Liver (tissue), 9 donors: ENCODE data around the gene EBF3. TPM values are rescaled to one million over a fixed set of nuclear protein-coding genes. Genes with fewer than 3 reads are reported as not detected.

Source experiments
- DNase-seq: peaks from one replicate; pipeline ENCODE4 v3.0.0-alpha.2; 2017; ENCODE audit warnings: low spot score
- H3K27ac ChIP-seq, 2 donors: one replicate each; pipeline ENCODE4 v1.7.0; 2013; ENCODE audit warnings: inconsistent platforms in 2 of 2, low read length in 2 of 2, control low read depth in 1 of 2, low read depth in 1 of 2, mild to moderate bottlenecking in 1 of 2
- H3K27me3 ChIP-seq, 4 donors: one replicate each; pipeline versions ENCODE4 v1.6.1 to v1.7.0; 2013; ENCODE audit warnings: low read length in 3 of 4, inconsistent platforms in 1 of 4, mild to moderate bottlenecking in 1 of 4, moderate library complexity in 1 of 4; ENCODE audit not compliant: control insufficient read depth in 4 of 4, insufficient read depth in 4 of 4
- H3K36me3 ChIP-seq, 4 donors: one replicate each; pipeline versions ENCODE4 v1.6.1 to v1.7.0; 2013; ENCODE audit warnings: low read length in 3 of 4, mild to moderate bottlenecking in 3 of 4, low read depth in 1 of 4, moderate library complexity in 1 of 4; ENCODE audit not compliant: control insufficient read depth in 4 of 4, insufficient read depth in 3 of 4
- H3K4me1 ChIP-seq, 4 donors: one replicate each; pipeline versions ENCODE4 v1.6.1 to v1.7.0; 2013; ENCODE audit warnings: low read length in 3 of 4, mild to moderate bottlenecking in 3 of 4, moderate library complexity in 1 of 4; ENCODE audit not compliant: control insufficient read depth in 4 of 4, insufficient read depth in 4 of 4
- H3K4me3 ChIP-seq, 3 donors: one replicate each; pipeline versions ENCODE4 v1.6.1 to v1.7.0; 2013; ENCODE audit warnings: low read length in 3 of 3, control low read depth in 1 of 3, low read depth in 1 of 3, mild to moderate bottlenecking in 1 of 3
- H3K9ac ChIP-seq, 2 donors: one replicate each; pipeline ENCODE4 v1.7.0; 2013; ENCODE audit warnings: low read length in 2 of 2, mild to moderate bottlenecking in 2 of 2, moderate library complexity in 2 of 2, control low read depth in 1 of 2, low read depth in 1 of 2
- H3K9me3 ChIP-seq, 4 donors: one replicate each; pipeline versions ENCODE4 v1.6.1 to v1.7.0; 2013; ENCODE audit warnings: low read length in 3 of 4; ENCODE audit not compliant: control insufficient read depth in 4 of 4
- ATF3 ChIP-seq: IDR thresholded peaks from 2 replicates; pipeline ENCODE4 v1.6.1; 2016; ENCODE audit warnings: antibody characterized with exemption
- CTCF ChIP-seq: fragments of 150-350 bp; IDR thresholded peaks from 2 replicates; pipeline ENCODE4 v1.5.1; 2017; ENCODE audit warnings: improper control_type of control experiment, low read depth, low read length; ENCODE audit not compliant: missing input control
- EGR1 ChIP-seq, 2 donors: IDR thresholded peaks; 2 replicates each; pipeline ENCODE4 v1.6.1; 2016 to 2018; ENCODE audit warnings: antibody characterized with exemption in 2 of 2, low read depth in 2 of 2
- FOXA1 ChIP-seq: IDR thresholded peaks from 2 replicates; pipeline ENCODE4 v1.6.1; 2016; ENCODE audit warnings: antibody characterized with exemption
- HNF4A ChIP-seq, 2 donors: conservative IDR thresholded peaks; 2 replicates each; pipeline ENCODE4 v1.6.1; 2016; ENCODE audit warnings: antibody characterized with exemption in 2 of 2, mild to moderate bottlenecking in 2 of 2
- HNF4G ChIP-seq: IDR thresholded peaks from 2 replicates; pipeline ENCODE4 v1.6.1; 2016; ENCODE audit warnings: antibody characterized with exemption
- JUND ChIP-seq, 2 donors: IDR thresholded peaks; 2 replicates each; pipeline ENCODE4 v1.6.1; 2016; ENCODE audit warnings: antibody characterized with exemption in 2 of 2
- NR2F2 ChIP-seq: IDR thresholded peaks from 2 replicates; pipeline ENCODE4 v1.6.1; 2016; ENCODE audit warnings: antibody characterized with exemption
- RAD21 ChIP-seq, 2 donors: IDR thresholded peaks; 2 replicates each; pipeline ENCODE4 v1.6.1; 2016; ENCODE audit warnings: antibody characterized with exemption in 2 of 2, mild to moderate bottlenecking in 2 of 2
- RXRA ChIP-seq, 2 donors: IDR thresholded peaks; 2 replicates each; pipeline ENCODE4 v1.6.1; 2017 to 2018; ENCODE audit warnings: antibody characterized with exemption in 2 of 2, mild to moderate bottlenecking in 1 of 2
- SP1 ChIP-seq: IDR thresholded peaks from 2 replicates; pipeline ENCODE4 v1.6.1; 2018; ENCODE audit warnings: antibody characterized with exemption, mild to moderate bottlenecking
- TAF1 ChIP-seq: conservative IDR thresholded peaks from 2 replicates; pipeline ENCODE4 v1.6.1; 2016; ENCODE audit warnings: antibody characterized with exemption, mild to moderate bottlenecking
- ZBTB33 ChIP-seq: IDR thresholded peaks from 2 replicates; pipeline ENCODE4 v1.6.1; 2016; ENCODE audit warnings: antibody characterized with exemption
- whole genome bisulfite sequencing: extraction: QIAGEN DNeasy Blood & Tissue Kit; methylation state at CpG from one replicate; pipeline ENCODE4 v1.1.7; 2013; 5-methylcytosine and 5-hydroxymethylcytosine counted together
- polyA plus RNA-seq, 2 donors: library from polyadenylated mRNA; stranded (reverse) in 1 of 2; unstranded in 1 of 2; fragments of 200-250 nt in 1 of 2; fragments of >200 nt in 1 of 2; fragmentation: Nextera tagmentation in 1 of 2; extraction: Ambion mirVana in 1 of 2; gene quantifications; one replicate each; pipeline versions ENCODE4 v1.2.1 to v1.2.3, GENCODE V29; 2013 to 2015
- total RNA-seq, 2 donors: library from RNA; depleted of rRNA; stranded (reverse); fragments of >200 nt; gene quantifications; one replicate each; pipeline ENCODE4 v1.2.3, GENCODE V29; 2014
- donor health status: healthy.
- donor health status: healthy.
- donor health status: healthy.
- donor health status: healthy.
- donor health status: healthy.

The EBF3 gene
- total and polyA plus RNA-seq, 4 donors, result 0.02 to 0.08 TPM; not detected in 2

DNA sequence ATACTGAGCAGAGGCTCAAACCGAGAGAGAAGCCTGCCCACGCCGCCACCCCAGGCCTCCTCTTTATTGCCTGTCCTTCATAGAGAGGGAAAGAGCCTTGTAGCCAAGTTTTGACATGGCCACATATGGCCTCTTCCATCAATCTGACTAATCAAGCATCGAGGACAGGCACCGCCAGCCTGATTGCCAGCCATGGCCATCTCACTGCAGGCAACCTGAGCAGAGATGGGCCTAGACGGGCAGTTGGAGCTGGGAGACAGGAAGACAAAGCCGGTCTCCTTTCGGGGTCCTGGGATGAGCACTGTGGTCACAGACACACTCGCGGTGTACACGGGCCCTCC, 67.2 kb downstream of the EBF3 start:
- TF ChIP-seq TAF1, result no peak

GRCh38 chr10:129896136-129896859, 67.8 kb downstream of the EBF3 start:
- TF ChIP-seq ZBTB33, result no peak
- TF ChIP-seq SP1, result no peak
- no peak for TF ChIP-seq CTCF
- TF ChIP-seq NR2F2, result no peak
- no peak for TF ChIP-seq EGR1 (IDR thresholded peaks at IDR 0.05; ENCODE audit: low read depth in 2 of 2)
- no peak for TF ChIP-seq ATF3
- no peaks in the 10 kb centered on the region for H3K36me3 ChIP-seq
- no peak for DNase-seq
- WGBS, result 91% methylated on average over 36 of the region's 36 CpGs
- H3K27ac ChIP-seq, result no peak overlapping the region
- peaks cover 0 to 7% (median 2%) of the 10 kb centered on the region in 4 donors for H3K27me3 ChIP-seq
- no peaks in the 10 kb centered on the region for H3K9me3 ChIP-seq
- peaks cover 0 to 3% (median 0%) of the 10 kb centered on the region in 4 donors for H3K4me1 ChIP-seq
- no peak overlapping the region for H3K9ac ChIP-seq
- H3K4me3 ChIP-seq, result no peak overlapping the region

More for the DNA sequence above, 67.2 kb downstream of the EBF3 start:
- H3K9me3 ChIP-seq, result no peaks in the 10 kb centered on the region
- peaks cover 0 to 7% (median 4%) of the 10 kb centered on the region in 4 donors for H3K27me3 ChIP-seq
- no peak overlapping the region for H3K27ac ChIP-seq
- no peaks in the 10 kb centered on the region for H3K36me3 ChIP-seq
- 94% methylated on average over 11 of the region's 11 CpGs for WGBS
- H3K9ac ChIP-seq, result no peak overlapping the region
- DNase-seq, result no peak
- no peak overlapping the region for H3K4me3 ChIP-seq
- H3K4me1 ChIP-seq, result peaks cover 0 to 3% (median 0%) of the 10 kb centered on the region in 4 donors

DNA sequence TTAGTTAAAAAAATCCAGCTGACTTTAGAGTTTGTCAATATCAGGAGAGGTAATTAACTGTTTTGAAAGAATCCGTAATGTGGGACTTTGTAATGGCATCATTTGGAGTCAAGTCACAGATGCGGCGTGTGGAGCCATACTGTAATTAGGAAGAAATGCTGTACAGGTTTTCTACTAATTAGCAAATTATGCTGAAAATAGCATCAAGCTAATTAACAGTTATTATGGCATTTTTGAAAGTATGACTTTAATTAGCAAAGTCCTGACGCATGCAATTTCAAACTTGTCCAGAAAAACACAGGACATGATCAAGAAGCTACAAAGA, 68.3 kb downstream of the EBF3 start:
- peaks cover 0 to 7% (median 2%) of the 10 kb centered on the region in 4 donors for H3K27me3 ChIP-seq
- no peak for DNase-seq
- WGBS, result 95% methylated on average over 4 of the region's 4 CpGs

More for the DNA sequence above, 68.3 kb downstream of the EBF3 start:
- H3K36me3 ChIP-seq, result no peaks in the 10 kb centered on the region
- no peaks in the 10 kb centered on the region for H3K9me3 ChIP-seq
- H3K27ac ChIP-seq, result no peak overlapping the region
- no peak overlapping the region for H3K4me3 ChIP-seq
- no peak overlapping the region for H3K9ac ChIP-seq
- TF ChIP-seq SP1 (no peak), HNF4A (conservative IDR thresholded peaks at IDR 0.05) (no peak), CTCF (no peak), FOXA1 (no peak), RAD21 (IDR thresholded peaks at IDR 0.05) (no peak), HNF4G (no peak), TAF1 (no peak), RXRA (IDR thresholded peaks at IDR 0.05) (no peak), ATF3 (no peak), ZBTB33 (no peak), JUND (IDR thresholded peaks at IDR 0.05) (no peak)
- H3K4me1 ChIP-seq, result peaks cover 0 to 3% (median 0%) of the 10 kb centered on the region in 4 donors
